K562 treated with DMSO at 1 percent for 4 hours (cell line): ENCODE results near the gene PRR5L. TPM values are rescaled to one million over a fixed set of nuclear protein-coding genes. Genes with fewer than 3 reads are reported as not detected.

Experiments used
- total RNA-seq: library from RNA; unstranded; fragments of 300-600 nt; gene quantifications from 2 replicates; pipeline ENCODE4 v1.2.3, GENCODE V29; 2022; ENCODE audit not compliant: insufficient read depth

Gene PRR5L
- total RNA-seq = 0.80 TPM in 1 of 2 replicates, not detected in the other

GRCh38 chr11:36295926-36296325, at the start of gene PRR5L:
TSS of gene PRR5L (plus strand) at chr11:36296288. CDS start at chr11:36401122, 104,834 bp downstream.

GRCh38 chr11:36289226-36289852, 6.7 kb upstream of the PRR5L start, which contains the start of gene COMMD9:
TSS of gene COMMD9 (minus strand) at chr11:36289424. CDS start at chr11:36289412, 12 bp downstream.

GRCh38 chr11:36509694-36510593, 213.9 kb downstream of the PRR5L start, which contains the start of gene TRAF6:
TSS of gene TRAF6 (minus strand) at chr11:36510272. CDS start at chr11:36501515, 8,757 bp downstream.

Other genes with a start within 250 kb of the PRR5L start
- 19.6 and 22.0 TPM in 2 replicates for gene COMMD9, start 6.9 kb upstream of the PRR5L start, total RNA-seq
- gene TRAF6, start 214.0 kb downstream of the PRR5L start, total RNA-seq = 4.4 and 6.5 TPM in 2 replicates